CD4-positive, alpha-beta memory T cell (primary cell): ENCODE measurements around the gene EPC2. TPM values are rescaled to one million over a fixed set of nuclear protein-coding genes. Genes with fewer than 3 reads are reported as not detected.
A peak's percentile ranks its signal among the peaks of the same experiment; 100 is the strongest.

ENCODE experiments used
- CTCF ChIA-PET: fragments of 350-600 bp; sonication (Branson Sonifier 250); formaldehyde crosslinking; loops from one replicate; lab custom pipeline; 2021; ENCODE audit warnings: inconsistent platforms; ENCODE audit not compliant: partially characterized antibody; lab: Charles Lee
- POLR2A ChIA-PET: fragments of 350-600 bp; sonication (Branson Sonifier 250); formaldehyde crosslinking; loops from one replicate; lab custom pipeline; 2021; ENCODE audit not compliant: partially characterized antibody; lab: Charles Lee
- DNase-seq, 5 donors: peaks; one replicate each; pipeline versions ENCODE4 v3.0.0 to v3.0.0-alpha.2; 2020 to 2022; ENCODE audit warnings: mixed read lengths in 1 of 5
- H3K27ac ChIP-seq: one replicate; pipeline ENCODE4 v1.7.0; 2013; ENCODE audit warnings: low read depth, low read length
- H3K27me3 ChIP-seq: 2 replicates; pipeline ENCODE4 v1.7.0; 2013; ENCODE audit warnings: mild to moderate bottlenecking, low read length, moderate library complexity; ENCODE audit not compliant: insufficient read depth
- H3K36me3 ChIP-seq: 2 replicates; pipeline ENCODE4 v1.7.0; 2013; ENCODE audit warnings: mild to moderate bottlenecking, low read length, moderate library complexity; ENCODE audit not compliant: insufficient read depth
- H3K4me1 ChIP-seq: 2 replicates; pipeline ENCODE4 v1.7.0; 2013; ENCODE audit warnings: mild to moderate bottlenecking, low read length, moderate library complexity; ENCODE audit not compliant: insufficient read depth
- H3K4me3 ChIP-seq, 2 donors: one replicate each; pipeline ENCODE4 v1.7.0; 2013; ENCODE audit warnings: low read length in 2 of 2, mild to moderate bottlenecking in 1 of 2
- H3K9me3 ChIP-seq, 2 donors: one replicate each; pipeline ENCODE4 v1.7.0; 2013; ENCODE audit warnings: low read length in 2 of 2, control low read depth in 1 of 2; ENCODE audit not compliant: control insufficient read depth in 1 of 2
- H3K27ac Mint-ChIP-seq, 7 donors: one replicate each; pipeline ENCODE4 v1.8.0; 2020 to 2021; ENCODE audit warnings: mixed read lengths in 7 of 7, mild to moderate bottlenecking in 6 of 7, inconsistent platforms in 3 of 7, moderate library complexity in 3 of 7
- H3K27me3 Mint-ChIP-seq, 2 donors: one replicate each; pipeline ENCODE4 v1.8.0; 2020 to 2021; ENCODE audit warnings: mixed read lengths in 2 of 2
- H3K36me3 Mint-ChIP-seq, 2 donors: one replicate each; pipeline ENCODE4 v1.8.0; 2020 to 2021; ENCODE audit warnings: mixed read lengths in 2 of 2, inconsistent platforms in 1 of 2, mild to moderate bottlenecking in 1 of 2
- H3K4me1 Mint-ChIP-seq, 4 donors: one replicate each; pipeline ENCODE4 v1.8.0; 2020 to 2021; ENCODE audit warnings: mixed read lengths in 4 of 4, mild to moderate bottlenecking in 1 of 4
- H3K4me3 Mint-ChIP-seq, 8 donors: one replicate each; pipeline ENCODE4 v1.8.0; 2020 to 2021; ENCODE audit warnings: mixed read lengths in 8 of 8, mild to moderate bottlenecking in 7 of 8, moderate library complexity in 6 of 8, inconsistent platforms in 3 of 8
- H3K9me3 Mint-ChIP-seq, 8 donors: one replicate each; pipeline ENCODE4 v1.8.0; 2020 to 2021; ENCODE audit warnings: mixed read lengths in 8 of 8, mild to moderate bottlenecking in 5 of 8, inconsistent platforms in 3 of 8, moderate library complexity in 1 of 8
- intact Hi-C: fragments of 100-400 bp; cut with micrococcal nuclease; formaldehyde crosslinking; loops from one replicate; pipeline ENCODE4 v1.15.1; 2023
- polyA plus RNA-seq, 2 donors: library from polyadenylated mRNA; unstranded; fragments of 300-500 nt; fragmentation: Illumina TruSeq; gene quantifications; one replicate each; pipeline ENCODE4 v1.2.3, GENCODE V29; 2021
- total RNA-seq, 2 experiments: library from RNA; stranded (reverse); gene quantifications; one replicate each; pipeline ENCODE4 v1.2.3, GENCODE V29; 2021

The EPC2 gene
- total and polyA plus RNA-seq, 4 experiments from 2014 or later = 1.4 to 77.9 (median 37.3) TPM

- no peak overlapping the region for H3K27ac Mint-ChIP-seq
- peaks cover 20 to 48% (median 39%) of the 10 kb centered on the region in 4 donors for H3K4me1 Mint-ChIP-seq
- ChIA-PET POLR2A (no interaction called here), CTCF (no interaction called here)
- no peaks in the 10 kb centered on the region for H3K27me3 Mint-ChIP-seq
- no peak for DNase-seq
- Histone ChIP-seq H3K36me3 (peaks cover 5% of the 10 kb centered on the region), H3K4me3 (no peak overlapping the region), H3K27ac (no peak overlapping the region), H3K27me3 (no peaks in the 10 kb centered on the region), H3K4me1 (no peaks in the 10 kb centered on the region), H3K9me3 (no peaks in the 10 kb centered on the region)
- H3K36me3 Mint-ChIP-seq = peaks cover 65 to 79% of the 10 kb centered on the region in 2 donors
- peak overlapping the region in 3 of 8 donors; percentile 32 to 66 (median 60) for H3K4me3 Mint-ChIP-seq
- intact Hi-C loops = no loop called here
- H3K9me3 Mint-ChIP-seq = peaks cover 3 to 30% (median 25%) of the 10 kb centered on the region in 8 donors
These were observed 57.3 kb downstream of the EPC2 start for GRCh38 chr2:148701877-148702276.

GRCh38 chr2:148702475-148702874, 57.9 kb downstream of the EPC2 start:
- no peak overlapping the region for H3K27ac ChIP-seq
- no peaks in the 10 kb centered on the region for H3K9me3 ChIP-seq
- peaks cover 5% of the 10 kb centered on the region for H3K36me3 ChIP-seq
- Mint-ChIP-seq H3K9me3 (peaks cover 3 to 31% (median 27%) of the 10 kb centered on the region in 8 donors), H3K36me3 (peaks cover 59 to 79% of the 10 kb centered on the region in 2 donors), H3K27ac (peak overlapping the region in 1 of 7 donors; percentile 59), H3K4me3 (no peak overlapping the region), H3K4me1 (peaks cover 22 to 48% (median 36%) of the 10 kb centered on the region in 4 donors), H3K27me3 (no peaks in the 10 kb centered on the region)
- no peak overlapping the region for H3K4me3 ChIP-seq
- H3K4me1 ChIP-seq = no peaks in the 10 kb centered on the region
- intact Hi-C loops = no loop called here
- ChIA-PET CTCF (no interaction called here), POLR2A (no interaction called here)
- DNase-seq = no peak
- H3K27me3 ChIP-seq = no peaks in the 10 kb centered on the region

- Mint-ChIP-seq H3K9me3 (peaks cover 3 to 38% (median 31%) of the 10 kb centered on the region in 8 donors), H3K36me3 (peaks cover 57 to 79% of the 10 kb centered on the region in 2 donors), H3K4me1 (peaks cover 23 to 59% (median 44%) of the 10 kb centered on the region in 4 donors), H3K4me3 (peak overlapping the region in 1 of 8 donors; percentile 22), H3K27me3 (no peaks in the 10 kb centered on the region), H3K27ac (peak overlapping the region in 2 of 7 donors; percentile 41 to 75)
- intact Hi-C loops = no loop called here
- Histone ChIP-seq H3K27ac (no peak overlapping the region), H3K4me1 (no peaks in the 10 kb centered on the region), H3K4me3 (no peak overlapping the region), H3K36me3 (peaks cover 5% of the 10 kb centered on the region), H3K9me3 (no peaks in the 10 kb centered on the region), H3K27me3 (no peaks in the 10 kb centered on the region)
- ChIA-PET CTCF (no interaction called here), POLR2A (no interaction called here)
- DNase-seq = no peak
These were observed 59.7 kb downstream of the EPC2 start for GRCh38 chr2:148704247-148704646.

DNA sequence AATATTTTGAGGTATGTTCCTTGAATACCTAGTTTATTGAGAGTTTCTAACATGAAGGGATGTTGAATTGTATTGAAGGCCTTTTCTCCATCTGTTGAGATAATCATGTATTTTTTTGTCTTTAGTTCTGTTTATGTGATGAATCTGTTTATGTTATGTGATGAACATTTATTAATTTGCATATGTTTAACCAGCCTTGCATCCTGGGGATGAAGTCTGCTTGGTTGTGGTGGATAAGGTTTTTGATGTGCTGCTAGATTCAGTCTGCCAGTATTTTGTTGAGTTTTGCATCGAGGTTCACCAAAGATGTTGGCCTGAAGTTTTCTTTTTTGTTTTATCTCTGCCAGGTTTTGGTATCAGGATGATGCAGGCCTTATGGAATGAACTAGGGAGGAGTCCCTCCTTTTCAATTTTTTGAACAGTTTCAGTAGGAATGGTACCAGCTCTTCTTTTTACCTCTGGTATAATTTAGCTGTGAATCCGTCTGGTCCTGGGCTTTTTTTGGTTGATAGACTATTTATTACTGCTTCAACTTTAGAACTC, 71.9 kb downstream of the EPC2 start:
- Mint-ChIP-seq H3K4me3 (peak overlapping the region in 6 of 8 donors; percentile 9 to 66 (median 48)), H3K4me1 (peaks cover 82 to 95% (median 89%) of the 10 kb centered on the region in 4 donors), H3K9me3 (peaks cover 0 to 6% (median 0%) of the 10 kb centered on the region in 8 donors), H3K27me3 (no peaks in the 10 kb centered on the region), H3K36me3 (peaks cover 20 to 40% of the 10 kb centered on the region in 2 donors), H3K27ac (peak overlapping the region in 5 of 7 donors; percentile 1 to 81 (median 55))
- Histone ChIP-seq H3K27me3 (no peaks in the 10 kb centered on the region), H3K4me1 (peaks cover 72% of the 10 kb centered on the region), H3K9me3 (no peaks in the 10 kb centered on the region), H3K27ac (no peak overlapping the region), H3K4me3 (no peak overlapping the region), H3K36me3 (no peaks in the 10 kb centered on the region)
- ChIA-PET CTCF (no interaction called here), POLR2A (no interaction called here)
- intact Hi-C loops = no loop called here
- no peak for DNase-seq

DNA sequence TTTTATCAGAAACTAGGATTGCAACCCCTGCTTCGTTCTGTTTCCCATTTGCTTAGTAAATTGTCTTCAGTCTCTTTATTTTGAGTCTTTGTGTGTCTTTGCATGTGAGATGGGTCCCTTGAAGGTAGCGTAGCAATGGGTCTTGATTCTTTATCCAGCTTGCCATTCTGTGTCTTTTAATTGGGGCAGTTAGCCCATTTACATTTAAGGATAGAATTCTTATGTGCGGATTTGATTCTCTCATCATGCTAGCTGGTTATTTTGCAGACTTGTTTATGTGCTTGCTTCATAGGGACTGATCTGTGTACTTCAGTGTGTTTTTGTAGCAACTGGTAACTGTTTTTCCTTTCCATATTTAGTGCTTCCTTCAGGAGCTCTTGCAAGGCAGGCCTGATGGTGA, 73.5 kb downstream of the EPC2 start:
- H3K4me1 Mint-ChIP-seq = peaks cover 81 to 94% (median 89%) of the 10 kb centered on the region in 4 donors
- no peak for DNase-seq
- H3K36me3 Mint-ChIP-seq = peaks cover 20 to 40% of the 10 kb centered on the region in 2 donors
- intact Hi-C loops = no loop called here
- ChIA-PET POLR2A (no interaction called here), CTCF (no interaction called here)
- Histone ChIP-seq H3K4me3 (no peak overlapping the region), H3K4me1 (peaks cover 78% of the 10 kb centered on the region), H3K9me3 (no peaks in the 10 kb centered on the region), H3K27ac (no peak overlapping the region), H3K36me3 (no peaks in the 10 kb centered on the region), H3K27me3 (no peaks in the 10 kb centered on the region)
- H3K27ac Mint-ChIP-seq = peak overlapping the region in 3 of 7 donors; percentile 6 to 47 (median 33)
- peaks cover 0 to 6% (median 0%) of the 10 kb centered on the region in 8 donors for H3K9me3 Mint-ChIP-seq
- no peaks in the 10 kb centered on the region for H3K27me3 Mint-ChIP-seq
- peak overlapping the region in 4 of 8 donors; percentile 11 to 39 (median 22) for H3K4me3 Mint-ChIP-seq

DNA sequence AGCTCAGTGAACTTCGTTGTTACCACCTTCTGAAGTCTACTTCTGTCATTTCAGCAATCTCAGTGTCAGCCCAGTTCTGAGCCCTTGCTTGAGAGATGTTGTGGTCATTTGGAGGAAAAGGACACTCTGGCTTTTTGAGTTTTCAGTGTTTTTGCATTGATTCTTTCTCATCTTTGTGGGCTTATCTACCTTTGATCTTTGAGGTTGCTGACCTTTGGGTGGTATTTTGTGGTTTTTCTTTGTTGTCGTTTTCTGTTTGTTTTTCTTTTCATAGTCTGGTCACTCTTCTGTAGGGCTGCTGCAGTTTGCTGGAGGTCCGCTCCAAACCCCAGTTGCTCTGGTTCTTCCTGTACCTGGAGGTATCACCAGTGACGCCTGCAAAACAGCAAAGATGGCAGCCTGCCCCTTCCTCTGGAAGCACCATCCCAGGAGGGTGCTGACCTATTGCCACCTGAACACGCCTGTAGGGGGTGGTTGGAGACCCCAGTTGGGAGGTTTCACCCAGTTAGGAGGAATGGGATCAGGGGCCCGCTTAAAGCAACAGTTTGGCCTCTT, 74.7 kb downstream of the EPC2 start:
- H3K36me3 Mint-ChIP-seq = peaks cover 20 to 34% of the 10 kb centered on the region in 2 donors
- H3K4me1 ChIP-seq = peaks cover 76% of the 10 kb centered on the region
- DNase-seq = no peak
- peaks cover 76 to 93% (median 86%) of the 10 kb centered on the region in 4 donors for H3K4me1 Mint-ChIP-seq
- H3K27me3 ChIP-seq = no peaks in the 10 kb centered on the region
- no peaks in the 10 kb centered on the region for H3K36me3 ChIP-seq
- peaks cover 0 to 6% (median 0%) of the 10 kb centered on the region in 8 donors for H3K9me3 Mint-ChIP-seq
- intact Hi-C loops = no loop called here
- no peaks in the 10 kb centered on the region for H3K9me3 ChIP-seq
- peak overlapping the region in 4 of 7 donors; percentile 34 to 44 (median 40) for H3K27ac Mint-ChIP-seq
- peak overlapping the region in 7 of 8 donors; percentile 13 to 45 (median 27) for H3K4me3 Mint-ChIP-seq
- no peak overlapping the region for H3K27ac ChIP-seq
- no peaks in the 10 kb centered on the region for H3K27me3 Mint-ChIP-seq
- POLR2A ChIA-PET = no interaction called here
- H3K4me3 ChIP-seq = no peak overlapping the region
- CTCF ChIA-PET = interaction anchor here (1.4 kb wide), 1 partner anchor 210 kb away, joined by 3 read pairs; no protein-coding TSS in a partner anchor

DNA sequence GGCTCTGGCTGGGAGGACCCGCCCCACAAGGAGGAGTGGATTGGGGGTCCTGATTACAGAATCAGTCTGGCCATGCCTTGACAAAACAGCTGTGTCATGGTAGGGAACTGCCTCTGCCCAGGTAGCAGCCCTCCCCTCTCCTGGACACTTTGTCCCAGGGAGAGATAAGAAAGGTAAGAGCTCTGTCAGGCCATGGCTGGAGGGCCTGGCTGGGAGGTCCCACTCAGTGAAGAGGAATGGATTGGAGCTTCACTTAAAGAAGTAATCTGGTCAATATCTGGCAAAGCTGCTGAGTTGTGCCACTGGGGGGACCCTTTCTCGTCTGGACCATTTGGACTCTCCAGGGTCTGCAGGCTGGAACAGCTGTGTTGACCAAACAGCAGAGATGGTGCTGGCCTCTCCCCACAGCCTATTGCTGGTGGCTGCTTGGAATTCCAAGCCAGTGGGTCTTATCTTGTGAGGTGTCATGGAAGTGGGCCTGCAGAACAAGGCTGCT, 75.4 kb downstream of the EPC2 start:
- Mint-ChIP-seq H3K36me3 (peaks cover 22 to 31% of the 10 kb centered on the region in 2 donors), H3K27ac (peak overlapping the region in 3 of 7 donors; percentile 6 to 38 (median 25)), H3K4me3 (peak overlapping the region in 4 of 8 donors; percentile 41 to 69 (median 52)), H3K4me1 (peaks cover 77 to 95% (median 87%) of the 10 kb centered on the region in 4 donors), H3K27me3 (no peaks in the 10 kb centered on the region), H3K9me3 (peaks cover 0 to 6% (median 0%) of the 10 kb centered on the region in 8 donors)
- ChIA-PET POLR2A (interaction anchor here (1.5 kb wide), 1 partner anchor 75 kb away, joined by 4 read pairs; no protein-coding TSS in a partner anchor), CTCF (interaction anchor here (1.4 kb wide), 1 partner anchor 211 kb away, joined by 3 read pairs; no protein-coding TSS in a partner anchor)
- H3K27ac ChIP-seq = no peak overlapping the region
- DNase-seq = no peak
- intact Hi-C loops = no loop called here
- peaks cover 83% of the 10 kb centered on the region for H3K4me1 ChIP-seq
- no peak overlapping the region for H3K4me3 ChIP-seq
- no peaks in the 10 kb centered on the region for H3K27me3 ChIP-seq
- H3K36me3 ChIP-seq = no peaks in the 10 kb centered on the region
- H3K9me3 ChIP-seq = no peaks in the 10 kb centered on the region
